ENCODE results near the gene EXOC3. TPM values are rescaled to one million over a fixed set of nuclear protein-coding genes. Genes with fewer than 3 reads are reported as not detected.
"Not testable (repeated sequence)": the region's sequence is repeated elsewhere in the genome, so short reads cannot be mapped to it uniquely, and the experiment has no call there.

EXOC3 gene
- total RNA-seq, 4 donors from 2014 or later, result 46.4 to 92.7 (median 60.3) TPM

DNA sequence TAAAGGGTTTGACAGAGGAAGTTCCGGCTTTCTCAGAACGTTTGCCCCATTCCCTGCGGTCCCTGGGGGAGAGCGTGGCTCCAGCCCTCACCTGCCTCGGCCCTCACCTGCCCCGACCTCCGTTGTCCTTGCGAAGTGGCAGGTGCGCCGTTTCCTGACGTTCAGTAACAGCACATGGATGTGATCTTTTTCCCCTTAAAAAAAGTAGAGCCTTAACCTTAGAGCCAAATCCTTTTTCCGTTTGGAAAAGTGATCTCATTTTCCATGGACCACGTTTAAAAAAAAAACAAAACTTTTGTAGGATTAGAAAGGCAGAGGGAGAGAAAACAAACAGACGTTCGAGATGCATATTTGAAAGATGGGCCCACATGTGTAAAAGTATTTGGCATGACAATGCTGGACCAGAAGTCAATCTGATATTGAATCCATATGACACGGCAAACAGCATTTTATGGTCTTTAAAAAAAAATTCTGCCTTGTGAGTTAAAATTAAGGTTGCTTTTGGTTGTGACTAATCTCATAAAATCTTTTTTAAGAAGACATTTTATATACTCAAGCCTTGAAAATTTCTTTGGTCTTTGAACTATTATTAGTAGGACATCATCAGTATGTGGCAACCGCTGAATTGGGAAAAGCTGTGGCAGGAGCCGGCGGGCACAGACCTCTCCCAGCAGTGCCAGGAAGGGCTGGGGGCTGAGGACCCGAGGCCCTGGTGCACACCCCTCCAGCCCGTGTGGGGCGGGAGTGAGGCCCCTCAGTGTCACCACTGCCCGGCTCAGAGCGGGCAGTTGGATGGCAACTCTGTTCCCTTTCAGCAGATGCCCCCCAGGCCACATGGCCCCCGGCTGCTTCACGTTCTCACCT is 42.5 kb upstream of the EXOC3 start:
- no peak for TF ChIP-seq EP300 (IDR thresholded peaks at IDR 0.05)
- no peak for TF ChIP-seq POLR2A (IDR thresholded peaks at IDR 0.05)
- no peak for TF ChIP-seq CTCF (IDR thresholded peaks at IDR 0.05)
- no peak for TF ChIP-seq POLR2AphosphoS5 (IDR thresholded peaks at IDR 0.05)
- H3K27me3 ChIP-seq, result peaks cover 17% of the 10 kb centered on the region
- WGBS, 2 donors (ENCODE audit: low coverage in 1 of 2), result 23 to 52% methylated on average over 12 to 14 of the region's 26 CpGs
- no peak for ATAC-seq
- H3K9me3 ChIP-seq, result no peaks in the 10 kb centered on the region
- peak overlapping the region in 1 of 4 donors; percentile 58 for H3K27ac ChIP-seq
- H3K4me1 ChIP-seq, result peaks cover 0 to 15% (median 11%) of the 10 kb centered on the region in 3 donors
- no peaks in the 10 kb centered on the region for H3K36me3 ChIP-seq
- H3K4me3 ChIP-seq, result peak overlapping the region in 1 of 2 donors; percentile 37

DNA sequence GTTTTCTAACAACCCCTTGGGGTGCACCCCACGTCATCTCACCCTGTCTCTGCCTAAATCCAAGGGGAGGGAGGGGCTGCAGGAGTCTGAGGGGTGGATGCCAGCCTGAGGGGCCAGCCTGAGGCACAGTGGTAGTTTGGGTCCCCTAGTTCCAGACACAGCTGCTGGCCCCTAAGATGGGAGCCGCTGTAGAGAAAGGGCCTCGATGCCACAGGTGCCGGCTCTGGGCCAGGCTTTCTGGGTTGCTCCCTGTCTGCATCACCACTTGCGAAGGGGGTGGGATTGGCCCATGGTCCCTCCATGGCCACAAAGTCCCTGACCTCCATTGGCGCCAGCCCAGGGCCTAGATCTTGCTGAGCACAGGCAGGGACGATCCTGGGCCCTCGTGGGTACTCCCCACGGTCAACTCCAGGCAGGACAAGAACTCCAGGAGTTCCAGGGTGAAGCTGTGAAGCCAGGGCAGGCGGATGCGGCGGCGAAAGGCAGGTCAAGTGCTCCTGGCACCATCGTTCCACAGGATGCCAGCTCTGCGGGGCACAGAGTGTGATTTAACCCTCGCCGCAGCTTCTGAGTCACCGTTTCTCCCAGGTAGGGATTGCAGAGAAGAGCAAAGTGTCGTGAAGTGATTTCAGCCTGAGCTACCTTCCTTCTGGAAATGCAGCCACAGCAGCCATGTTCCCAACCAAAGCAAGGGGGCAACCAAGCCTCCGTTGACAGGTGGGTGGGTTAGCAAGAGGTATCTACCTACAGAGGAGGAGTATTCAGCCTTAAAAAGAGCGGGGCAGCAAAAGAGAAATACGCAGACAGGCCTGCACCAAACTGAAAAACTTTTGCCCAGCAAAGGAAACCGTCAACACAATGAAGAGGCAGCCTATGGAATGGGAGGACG is 41.6 kb upstream of the EXOC3 start:
- TF ChIP-seq EP300 (IDR thresholded peaks at IDR 0.05) (no peak), CTCF (IDR thresholded peaks at IDR 0.05) (no peak), POLR2AphosphoS5 (IDR thresholded peaks at IDR 0.05) (no peak), POLR2A (IDR thresholded peaks at IDR 0.05) (no peak)

GRCh38 chr5:402219-402614 is 40.8 kb upstream of the EXOC3 start:
- not testable (repeated sequence) for ATAC-seq, H3K9me3 ChIP-seq, H3K27ac ChIP-seq, H3K4me3 ChIP-seq, H3K36me3 ChIP-seq
- 90 to 93% methylated on average over 2 to 7 of the region's 17 CpGs for WGBS, 2 donors (ENCODE audit: low coverage in 1 of 2)
- H3K4me1 ChIP-seq, result peaks cover 0 to 15% (median 11%) of the 10 kb centered on the region in 3 donors
- peaks cover 17% of the 10 kb centered on the region for H3K27me3 ChIP-seq

More for the DNA sequence above, 41.6 kb upstream of the EXOC3 start:
- Histone ChIP-seq H3K36me3 (no peaks in the 10 kb centered on the region), H3K4me3 (no peak overlapping the region), H3K27me3 (peaks cover 17% of the 10 kb centered on the region), H3K4me1 (peaks cover 0 to 15% (median 11%) of the 10 kb centered on the region in 3 donors), H3K9me3 (no peaks in the 10 kb centered on the region), H3K27ac (no peak overlapping the region)
- WGBS, 2 donors (ENCODE audit: low coverage in 1 of 2), result 80 to 91% methylated on average over 2 to 6 of the region's 24 CpGs
- ATAC-seq, result no peak

- H3K27ac ChIP-seq, result no peak overlapping the region
- H3K27me3 ChIP-seq, result peaks cover 17% of the 10 kb centered on the region
- TF ChIP-seq CTCF (IDR thresholded peaks at IDR 0.05), result no peak
- no peak for TF ChIP-seq POLR2AphosphoS5 (IDR thresholded peaks at IDR 0.05)
- no peak for TF ChIP-seq POLR2A (IDR thresholded peaks at IDR 0.05)
- TF ChIP-seq EP300 (IDR thresholded peaks at IDR 0.05), result no peak
- no peak overlapping the region for H3K4me3 ChIP-seq
- H3K36me3 ChIP-seq, result no peaks in the 10 kb centered on the region
- H3K4me1 ChIP-seq, result peaks cover 0 to 15% (median 11%) of the 10 kb centered on the region in 3 donors
- whole genome bisulfite sequencing, 2 donors (ENCODE audit: low coverage in 1 of 2), result 81 to 84% methylated on average over 14 to 18 of the region's 20 CpGs
- ATAC-seq, result no peak
- no peaks in the 10 kb centered on the region for H3K9me3 ChIP-seq
These were observed 40.2 kb upstream of the EXOC3 start for GRCh38 chr5:402615-403359.

DNA sequence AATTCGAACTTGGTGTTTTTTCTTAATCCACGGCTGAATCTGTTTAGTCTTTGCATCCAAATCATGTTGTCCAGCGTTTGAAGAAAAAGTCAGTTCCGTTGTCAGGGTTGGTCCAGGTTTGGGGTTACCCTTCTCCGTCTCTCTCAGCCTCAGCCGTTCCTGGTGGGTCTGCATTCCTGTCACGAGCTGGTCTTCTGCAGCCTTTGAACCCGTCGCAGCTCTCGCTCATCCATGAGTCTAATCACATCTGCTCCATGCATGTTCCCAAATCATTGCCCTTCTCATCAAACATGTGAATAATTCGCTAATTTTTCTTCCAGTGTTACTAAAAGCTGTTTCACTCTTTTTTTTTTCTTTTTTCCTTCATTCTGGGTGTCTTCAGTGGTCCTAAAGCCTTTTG is 39.0 kb upstream of the EXOC3 start:
- Histone ChIP-seq H3K4me3 (no peak overlapping the region), H3K27me3 (peaks cover 17% of the 10 kb centered on the region), H3K27ac (no peak overlapping the region), H3K36me3 (no peaks in the 10 kb centered on the region), H3K9me3 (no peaks in the 10 kb centered on the region), H3K4me1 (peaks cover 0 to 14% (median 11%) of the 10 kb centered on the region in 3 donors)
- no peak for ATAC-seq
- TF ChIP-seq POLR2A (IDR thresholded peaks at IDR 0.05), result no peak
- TF ChIP-seq POLR2AphosphoS5 (IDR thresholded peaks at IDR 0.05), result no peak
- no peak for TF ChIP-seq CTCF (IDR thresholded peaks at IDR 0.05)
- TF ChIP-seq EP300 (IDR thresholded peaks at IDR 0.05), result no peak
- WGBS, 2 donors (ENCODE audit: low coverage in 1 of 2), result 91% methylated on average over 5 to 11 of the region's 11 CpGs

Data from gastroesophageal sphincter (tissue), 4 donors.